ENCODE measurements around the gene KBTBD2.
"Not testable (repeated sequence)": the region's sequence is repeated elsewhere in the genome, so short reads cannot be mapped to it uniquely, and the experiment has no call there.

The KBTBD2 gene

GRCh38 chr7:32930378-32930777 lies 38.8 kb upstream of the KBTBD2 start:
- no peak overlapping the region for H3K4me3 ChIP-seq (ENCODE audit: low read depth, low read length)
- no peaks in the 10 kb centered on the region for H3K4me1 ChIP-seq
- DNase-seq = no peak
- H3K36me3 ChIP-seq = peaks cover 20% of the 10 kb centered on the region
- TF ChIP-seq, protein P1, sequence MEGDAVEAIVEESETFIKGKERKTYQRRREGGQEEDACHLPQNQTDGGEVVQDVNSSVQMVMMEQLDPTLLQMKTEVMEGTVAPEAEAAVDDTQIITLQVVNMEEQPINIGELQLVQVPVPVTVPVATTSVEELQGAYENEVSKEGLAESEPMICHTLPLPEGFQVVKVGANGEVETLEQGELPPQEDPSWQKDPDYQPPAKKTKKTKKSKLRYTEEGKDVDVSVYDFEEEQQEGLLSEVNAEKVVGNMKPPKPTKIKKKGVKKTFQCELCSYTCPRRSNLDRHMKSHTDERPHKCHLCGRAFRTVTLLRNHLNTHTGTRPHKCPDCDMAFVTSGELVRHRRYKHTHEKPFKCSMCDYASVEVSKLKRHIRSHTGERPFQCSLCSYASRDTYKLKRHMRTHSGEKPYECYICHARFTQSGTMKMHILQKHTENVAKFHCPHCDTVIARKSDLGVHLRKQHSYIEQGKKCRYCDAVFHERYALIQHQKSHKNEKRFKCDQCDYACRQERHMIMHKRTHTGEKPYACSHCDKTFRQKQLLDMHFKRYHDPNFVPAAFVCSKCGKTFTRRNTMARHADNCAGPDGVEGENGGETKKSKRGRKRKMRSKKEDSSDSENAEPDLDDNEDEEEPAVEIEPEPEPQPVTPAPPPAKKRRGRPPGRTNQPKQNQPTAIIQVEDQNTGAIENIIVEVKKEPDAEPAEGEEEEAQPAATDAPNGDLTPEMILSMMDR (IDR thresholded peaks at IDR 0.05; ENCODE audit: low read depth, low read length) = no peak
- H3K9me3 ChIP-seq = no peaks in the 10 kb centered on the region
- no peaks in the 10 kb centered on the region for H3K27me3 ChIP-seq

- Histone ChIP-seq H3K9me3 (no peaks in the 10 kb centered on the region), H3K36me3 (peaks cover 20% of the 10 kb centered on the region), H3K4me3 (ENCODE audit: low read depth, low read length) (no peak overlapping the region), H3K27me3 (no peaks in the 10 kb centered on the region), H3K4me1 (no peaks in the 10 kb centered on the region)
- TF ChIP-seq, protein P1 (IDR thresholded peaks at IDR 0.05; ENCODE audit: low read depth, low read length) = no peak
- no peak for DNase-seq
These were observed 38.0 kb upstream of the KBTBD2 start for GRCh38 chr7:32929430-32930143.

GRCh38 chr7:32928785-32929298 lies 37.3 kb upstream of the KBTBD2 start:
- TF ChIP-seq, protein P1 (IDR thresholded peaks at IDR 0.05; ENCODE audit: low read depth, low read length) = no peak
- no peaks in the 10 kb centered on the region for H3K27me3 ChIP-seq
- DNase-seq = no peak
- no peak overlapping the region for H3K4me3 ChIP-seq (ENCODE audit: low read depth, low read length)
- H3K9me3 ChIP-seq = no peaks in the 10 kb centered on the region
- peaks cover 19% of the 10 kb centered on the region for H3K36me3 ChIP-seq
- H3K4me1 ChIP-seq = no peaks in the 10 kb centered on the region

DNA sequence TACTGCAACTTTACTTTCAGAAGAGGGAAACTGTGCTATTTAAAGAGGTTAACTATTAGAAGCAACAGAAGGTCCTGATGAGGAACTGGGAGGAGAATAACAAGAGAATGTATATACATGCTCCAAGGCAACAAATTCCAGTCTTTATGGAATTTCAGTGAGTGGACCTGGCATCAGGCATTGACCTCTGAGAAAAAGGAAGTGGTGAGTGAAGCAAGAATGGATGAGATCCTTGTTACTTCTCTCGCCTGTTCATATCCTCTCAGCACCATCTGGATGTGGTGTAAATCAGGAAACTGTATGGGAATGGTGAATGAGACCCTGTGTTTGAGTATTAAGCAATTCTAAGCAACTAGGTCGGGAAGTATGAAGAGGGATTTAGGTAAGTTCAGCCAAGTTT lies 30.3 kb upstream of the KBTBD2 start:
- no peaks in the 10 kb centered on the region for H3K27me3 ChIP-seq
- no peaks in the 10 kb centered on the region for H3K4me1 ChIP-seq
- TF ChIP-seq, protein P1 (IDR thresholded peaks at IDR 0.05; ENCODE audit: low read depth, low read length) = no peak
- no peak overlapping the region for H3K4me3 ChIP-seq (ENCODE audit: low read depth, low read length)
- H3K9me3 ChIP-seq = no peaks in the 10 kb centered on the region
- no peak for DNase-seq
- peaks cover 23% of the 10 kb centered on the region for H3K36me3 ChIP-seq

GRCh38 chr7:32916994-32917393 lies 25.4 kb upstream of the KBTBD2 start:
- DNase-seq; H3K4me3 ChIP-seq (ENCODE audit: low read depth, low read length); H3K9me3 ChIP-seq; H3K27me3 ChIP-seq; H3K4me1 ChIP-seq: not testable (repeated sequence)
- peaks cover 29% of the 10 kb centered on the region for H3K36me3 ChIP-seq

- Histone ChIP-seq H3K27me3 (no peaks in the 10 kb centered on the region), H3K9me3 (no peaks in the 10 kb centered on the region), H3K4me1 (no peaks in the 10 kb centered on the region), H3K36me3 (peaks cover 29% of the 10 kb centered on the region), H3K4me3 (ENCODE audit: low read depth, low read length) (no peak overlapping the region)
- TF ChIP-seq, protein P1 (IDR thresholded peaks at IDR 0.05; ENCODE audit: low read depth, low read length) = no peak
- DNase-seq = no peak
These were observed 24.4 kb upstream of the KBTBD2 start for GRCh38 chr7:32916006-32916405.
